GM04504 (cell line): ENCODE measurements around the gene VSNL1.

Experiments used
- DNase-seq: peaks from one replicate; pipeline ENCODE4 v3.0.0-alpha.2; 2012; ENCODE audit warnings: low read depth

VSNL1 gene

DNA sequence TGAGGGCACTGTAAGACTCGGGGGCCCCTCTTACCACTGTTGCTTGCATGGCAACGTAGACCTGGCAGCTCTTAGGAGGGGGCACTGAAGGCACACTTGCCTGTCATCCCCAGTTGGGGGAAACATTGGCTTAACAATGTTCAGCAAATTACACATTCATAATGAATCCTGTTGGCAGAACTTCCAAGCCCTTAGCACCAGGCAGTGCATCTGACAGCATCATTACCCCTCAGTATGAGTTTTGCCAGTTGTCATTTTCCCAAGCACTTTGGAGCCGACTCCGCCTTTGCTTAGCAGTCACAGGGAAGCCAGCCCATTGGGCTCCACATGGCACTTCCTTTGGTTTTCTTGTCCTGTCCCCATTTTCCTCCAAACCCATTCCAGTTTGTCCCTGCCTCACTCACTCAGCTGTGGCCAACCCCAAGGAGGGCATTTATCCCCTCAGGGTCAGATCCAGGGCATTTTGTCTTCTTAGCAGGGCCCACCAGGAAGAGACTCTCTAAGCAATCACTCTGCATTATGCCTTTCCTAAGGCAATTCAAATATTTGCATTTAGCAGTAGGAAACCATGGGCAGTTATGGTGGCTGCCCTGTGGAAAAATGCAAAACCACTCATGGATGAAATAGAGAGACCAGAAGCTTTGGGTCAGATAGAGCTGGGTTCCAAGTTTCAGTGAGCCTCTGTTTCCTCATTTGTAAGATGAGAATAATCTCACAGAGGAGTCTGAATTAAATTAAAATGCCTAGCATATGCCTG lies 73.9 kb downstream of the VSNL1 start:
- no peak for DNase-seq

- no peak for DNase-seq
Observed at GRCh38 chr2:17615147-17615546, 74.7 kb downstream of the VSNL1 start.

DNA sequence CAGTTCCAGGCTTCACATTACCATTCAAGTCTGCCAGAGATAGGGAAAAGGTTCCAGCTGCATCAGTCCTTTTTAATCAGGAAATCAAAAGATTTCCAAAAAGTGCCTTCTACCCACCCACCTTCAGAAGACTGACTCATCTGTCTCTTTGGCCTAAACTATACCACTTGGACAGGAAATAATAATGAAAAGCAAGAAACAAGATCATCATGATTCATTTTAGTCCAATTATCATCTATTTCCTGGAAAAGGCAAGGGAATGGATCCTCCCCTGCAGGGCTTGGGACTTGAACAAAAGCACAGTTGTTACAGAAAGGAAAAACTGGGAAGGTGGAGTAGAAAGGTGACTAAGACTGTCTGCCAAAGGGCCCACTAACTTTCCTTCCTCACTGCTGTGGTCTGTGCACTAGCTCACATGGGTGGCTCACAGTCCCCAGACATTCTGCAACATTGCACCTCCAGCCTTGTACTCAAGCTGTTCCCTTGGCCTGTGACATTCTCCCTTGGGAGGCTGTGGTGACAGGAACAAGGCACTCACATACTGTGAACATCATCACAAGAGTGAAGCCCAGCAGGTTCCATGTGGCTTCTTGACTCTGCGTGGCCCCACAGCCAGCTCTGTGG lies 75.3 kb downstream of the VSNL1 start:
- DNase-seq: no peak

DNA sequence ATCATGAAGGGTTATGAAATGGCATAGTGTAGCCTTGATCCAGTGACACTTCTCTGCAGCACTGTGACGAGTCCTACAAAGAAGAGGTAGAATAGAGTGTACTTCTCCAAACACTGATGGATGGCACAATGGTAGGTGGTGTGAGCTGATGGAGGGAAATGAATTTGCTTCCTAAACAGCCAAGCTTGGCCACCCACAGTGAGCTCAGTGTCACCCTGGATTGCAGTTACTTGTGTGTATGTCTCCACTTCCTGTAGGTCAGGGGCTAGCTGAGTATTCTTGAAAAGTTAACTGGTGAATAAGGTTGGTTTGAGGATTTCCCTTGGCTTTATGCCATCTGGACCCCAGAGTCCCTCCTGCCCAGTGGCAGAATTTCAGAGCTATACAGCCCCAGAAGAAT lies 75.9 kb downstream of the VSNL1 start:
- DNase-seq: no peak

- no peak for DNase-seq
Observed at GRCh38 chr2:17617516-17617915, 77.0 kb downstream of the VSNL1 start.

- DNase-seq: no peak
Observed at GRCh38 chr2:17617955-17618354, 77.5 kb downstream of the VSNL1 start.

- no peak for DNase-seq
Observed at GRCh38 chr2:17620280-17620679, 79.8 kb downstream of the VSNL1 start.

DNA sequence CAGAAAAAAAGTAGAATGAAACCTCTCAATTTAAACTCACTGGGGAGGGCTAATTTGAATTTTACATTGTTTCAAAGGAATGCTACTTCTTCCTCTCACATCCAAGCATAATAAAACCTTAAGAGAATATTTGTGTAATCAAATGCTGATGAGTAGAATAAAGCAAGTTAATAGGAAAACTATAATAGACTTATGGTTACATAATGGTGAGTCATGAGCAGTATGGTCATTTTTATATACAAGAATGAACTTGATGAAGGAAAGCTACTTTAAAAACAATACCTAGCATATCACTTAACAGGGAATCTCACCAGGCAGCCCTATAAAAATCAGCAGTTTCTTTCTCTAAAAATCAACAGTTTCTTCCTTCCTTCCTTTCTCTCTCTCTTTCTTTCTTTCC lies 80.3 kb downstream of the VSNL1 start:
- DNase-seq: no peak

DNA sequence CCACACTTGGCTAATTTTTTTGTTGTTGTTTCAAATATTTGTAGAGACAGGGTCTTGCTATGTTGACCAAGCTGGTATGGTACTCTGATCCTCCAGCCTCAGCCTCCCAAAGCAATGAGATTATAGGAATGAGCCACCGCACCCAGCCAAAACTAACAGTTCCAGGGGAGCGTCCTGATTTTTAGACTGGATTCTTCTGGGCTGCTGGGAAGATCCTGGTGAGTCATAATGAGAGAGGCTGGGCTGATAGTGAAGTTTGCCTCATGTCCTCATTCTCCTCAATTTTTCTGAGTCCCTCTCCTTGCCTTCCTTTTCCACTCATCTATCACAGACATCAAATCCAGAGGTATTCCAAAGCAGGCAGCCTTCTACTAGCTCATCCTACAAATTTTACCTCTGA lies 81.3 kb downstream of the VSNL1 start:
- no peak for DNase-seq

GRCh38 chr2:17625446-17625845 lies 85.0 kb downstream of the VSNL1 start:
- no peak for DNase-seq

DNA sequence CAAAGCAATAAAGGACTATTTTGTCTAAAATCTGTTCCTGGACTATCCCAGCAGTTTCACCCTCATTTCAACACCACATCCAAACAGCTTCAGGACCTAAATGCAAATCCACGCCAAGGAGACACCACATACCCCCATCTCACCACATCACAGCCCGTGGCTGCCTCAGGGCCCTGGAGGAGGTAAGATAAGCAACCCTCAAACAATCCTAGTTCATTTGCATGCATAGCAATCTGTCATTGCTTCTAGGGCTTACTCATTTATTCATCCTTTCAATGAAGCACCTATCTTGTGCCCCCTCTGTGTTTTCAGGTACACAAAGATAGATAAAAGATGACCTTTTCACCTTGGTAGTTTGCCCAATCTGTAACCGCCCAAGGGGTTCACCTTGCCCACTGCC lies 86.5 kb downstream of the VSNL1 start:
- no peak for DNase-seq

DNA sequence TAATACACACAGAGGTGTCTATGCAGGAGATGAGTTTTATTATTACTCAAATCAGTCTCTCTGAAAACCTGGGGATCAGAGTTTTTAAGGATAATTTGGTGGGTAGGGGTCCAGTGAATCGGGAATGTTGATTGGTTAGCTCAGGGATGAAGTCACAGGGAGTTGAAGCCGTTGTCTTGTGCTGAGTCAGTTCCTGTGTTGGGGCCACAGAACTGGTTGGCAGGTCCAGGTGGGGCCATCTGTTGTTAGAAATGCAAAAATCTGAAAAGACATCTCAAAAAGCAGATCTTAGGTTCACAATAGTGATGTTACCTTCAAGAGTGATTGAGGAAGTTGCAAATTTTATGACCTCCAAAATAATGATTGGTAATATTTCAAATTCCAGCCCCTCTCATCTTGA lies 86.9 kb downstream of the VSNL1 start:
- no peak for DNase-seq

DNA sequence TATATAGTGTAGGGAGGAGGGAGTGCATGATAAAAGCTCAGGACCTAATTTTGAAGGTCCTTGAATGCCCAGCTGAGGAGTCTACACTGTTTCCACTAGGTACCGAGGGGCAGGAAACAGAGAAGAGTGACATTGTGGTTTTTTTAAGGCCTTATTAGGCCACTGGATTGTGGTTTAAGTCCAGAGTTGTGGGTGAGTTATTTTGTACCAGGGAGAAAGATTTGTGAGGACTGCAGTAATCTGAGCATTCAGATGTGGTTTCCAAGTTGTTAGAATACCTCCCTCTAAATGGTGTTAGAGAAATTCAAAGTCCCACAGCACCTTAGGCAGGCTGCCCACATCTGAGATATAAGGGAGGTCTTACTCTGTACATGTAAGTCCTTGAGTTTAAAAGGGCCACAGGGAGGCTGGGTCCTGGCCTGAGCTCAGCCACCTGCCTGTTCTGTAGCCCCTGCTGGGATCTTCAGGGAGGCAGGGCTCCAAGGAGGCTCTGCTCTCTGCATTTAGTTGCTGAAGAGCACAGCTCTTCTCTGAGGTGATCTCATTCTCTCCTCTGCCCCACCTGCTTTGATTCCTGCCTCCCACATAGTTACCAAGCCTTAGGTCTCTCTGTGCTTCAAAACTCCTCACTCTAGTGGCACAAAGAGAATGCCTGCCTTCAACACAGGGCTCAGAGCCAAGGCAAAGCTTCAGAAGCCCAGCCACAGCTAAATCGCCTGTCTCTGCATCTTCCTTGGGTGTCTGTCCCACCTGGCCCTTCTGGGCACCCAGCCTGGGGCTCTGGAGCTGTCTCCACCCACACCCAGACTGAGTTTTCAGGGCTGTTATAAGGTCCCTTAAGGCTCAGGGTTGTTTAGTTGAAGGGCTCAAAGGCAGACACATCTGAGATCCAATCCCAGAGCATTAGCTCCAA lies 88.1 kb downstream of the VSNL1 start:
- no peak for DNase-seq

GRCh38 chr2:17630089-17630488 lies 89.6 kb downstream of the VSNL1 start:
- no peak for DNase-seq

DNA sequence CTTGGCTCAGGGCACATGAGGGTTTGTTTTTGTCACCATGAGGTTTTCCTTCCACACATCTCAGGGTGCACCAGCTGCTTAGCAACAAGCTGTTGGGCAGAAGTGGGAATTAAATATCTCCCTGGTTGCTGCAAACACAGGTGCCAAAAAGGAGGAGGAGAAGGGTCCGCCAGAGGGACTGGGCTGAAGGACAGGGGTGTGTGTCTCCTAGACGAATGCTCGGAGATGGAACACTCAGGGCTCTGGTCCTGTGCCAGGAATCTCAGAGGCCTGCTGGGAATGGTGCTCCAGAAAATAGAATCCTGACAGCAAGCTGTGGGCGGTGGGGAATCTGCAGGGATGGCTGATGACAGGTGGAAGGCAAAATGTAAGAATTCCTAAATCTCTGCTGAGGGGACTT lies 94.5 kb downstream of the VSNL1 start:
- no peak for DNase-seq

GRCh38 chr2:17636257-17636656 lies 95.8 kb downstream of the VSNL1 start:
- no peak for DNase-seq

GRCh38 chr2:17637131-17637906 lies 96.8 kb downstream of the VSNL1 start:
- DNase-seq: no peak

- DNase-seq: no peak
Observed at GRCh38 chr2:17638196-17638743, 97.8 kb downstream of the VSNL1 start.

- no peak for DNase-seq
Observed at GRCh38 chr2:17640406-17640805, 99.9 kb downstream of the VSNL1 start.

DNA sequence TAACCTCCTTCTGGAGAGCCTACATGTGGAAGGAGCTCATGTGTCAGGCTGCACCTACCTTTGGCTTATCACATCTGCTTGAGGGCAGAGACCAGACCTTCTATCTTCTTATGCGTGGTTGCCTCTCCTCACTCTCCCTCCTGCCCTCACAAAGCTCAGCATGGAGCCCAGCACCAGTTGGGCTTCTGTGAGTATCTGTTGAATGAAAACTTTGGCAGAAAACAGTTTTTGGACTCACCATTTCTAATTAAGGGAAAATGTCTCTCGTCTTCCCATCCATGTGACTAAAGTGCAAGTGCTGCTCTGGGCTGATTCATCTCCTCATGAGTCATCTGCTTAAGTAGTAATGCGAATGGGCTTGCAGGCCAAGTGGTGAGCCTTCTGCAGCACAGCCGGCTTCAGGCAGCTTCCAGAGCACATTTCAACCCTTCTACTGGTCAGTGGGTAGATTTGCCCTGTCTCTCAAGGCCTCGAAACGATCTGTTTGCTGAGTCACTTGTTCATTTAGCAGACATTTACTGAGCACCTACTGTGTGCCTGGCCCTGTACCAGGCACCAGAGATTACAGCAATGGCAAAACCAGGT lies 102.6 kb downstream of the VSNL1 start:
- DNase-seq: peak; percentile 83

DNA sequence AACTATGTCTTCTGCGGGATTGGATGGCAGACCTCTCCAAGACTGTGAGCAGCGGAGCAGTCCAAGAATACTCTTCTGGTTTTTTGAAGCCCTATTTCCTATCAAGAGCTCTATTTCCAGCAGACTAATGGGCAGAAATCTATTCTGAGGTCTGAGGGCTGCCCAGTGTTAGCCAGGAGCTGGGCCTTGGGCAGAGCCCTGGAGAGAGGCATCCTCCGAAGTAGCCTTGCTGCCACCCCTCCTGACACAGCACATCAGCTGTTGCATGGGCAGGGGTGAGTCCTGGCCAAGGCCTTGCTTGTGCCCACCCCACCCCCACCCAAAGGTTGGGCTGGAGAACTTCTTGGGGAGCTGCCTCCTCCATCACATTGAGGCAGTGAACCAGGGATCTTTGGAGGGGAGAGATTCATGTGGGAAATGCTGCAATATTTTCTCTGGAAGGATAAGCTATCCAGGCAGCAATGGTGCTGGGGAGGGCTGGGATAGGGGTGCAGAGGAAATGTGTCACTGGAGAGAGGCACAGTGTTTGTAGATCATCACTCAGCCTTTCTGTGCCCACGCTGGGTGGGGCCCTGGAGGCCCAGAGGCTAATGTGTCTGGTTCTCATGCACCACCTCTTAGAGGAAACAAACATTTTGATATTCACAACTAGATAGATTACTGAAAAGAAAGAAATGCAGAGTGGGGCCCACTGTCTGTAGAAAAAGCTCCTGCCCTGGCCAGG lies 104.7 kb downstream of the VSNL1 start:
- no peak for DNase-seq
